Activated CD8-positive, alpha-beta T cell treated with anti-CD3 and anti-CD28 coated beads, Interleukin-2, amount 10 ng/mL, durations not matched to agents 7 days and 5 days (primary cell): ENCODE measurements around the gene ANKRD29. TPM values are rescaled to one million over a fixed set of nuclear protein-coding genes. Genes with fewer than 3 reads are reported as not detected.

Experiments used
- ATAC-seq: fragments of 150-1000 bp; cut with Tn5 transposase; one replicate; pipeline ENCODE4 v1.10.0; 2021; ENCODE audit warnings: moderate library complexity
- CTCF ChIA-PET: fragments of 350-600 bp; sonication (Branson Sonifier 250); formaldehyde crosslinking; loops from one replicate; lab custom pipeline; 2021; ENCODE audit warnings: antibody characterized with exemption; lab: Charles Lee
- POLR2A ChIA-PET: fragments of 350-600 bp; sonication (Branson Sonifier 250); formaldehyde crosslinking; loops from one replicate; lab custom pipeline; 2021; ENCODE audit warnings: antibody characterized with exemption; lab: Charles Lee
- DNase-seq: peaks from one replicate; pipeline ENCODE4 v3.0.0-alpha.2; 2020
- H3K27ac Mint-ChIP-seq: one replicate; pipeline ENCODE4 v1.8.0; 2021; ENCODE audit warnings: mild to moderate bottlenecking, mixed read lengths
- H3K27me3 Mint-ChIP-seq: one replicate; pipeline ENCODE4 v1.8.0; 2021; ENCODE audit warnings: low read depth, mixed read lengths
- H3K36me3 Mint-ChIP-seq: one replicate; pipeline ENCODE4 v1.8.0; 2021; ENCODE audit warnings: low read depth, mixed read lengths
- H3K4me1 Mint-ChIP-seq: one replicate; pipeline ENCODE4 v1.8.0; 2021; ENCODE audit warnings: low read depth, mixed read lengths
- H3K4me3 Mint-ChIP-seq: one replicate; pipeline ENCODE4 v1.8.0; 2021; ENCODE audit warnings: mild to moderate bottlenecking, mixed read lengths
- H3K9me3 Mint-ChIP-seq: one replicate; pipeline ENCODE4 v1.8.0; 2022; ENCODE audit warnings: mixed read lengths; ENCODE audit not compliant: insufficient read depth
- total RNA-seq, 2 experiments: library from RNA; stranded (reverse); gene quantifications; one replicate each; pipeline ENCODE4 v1.2.3, GENCODE V29; 2021

ANKRD29 gene
- total RNA-seq, 2 experiments from 2014 or later, result not detected

- POLR2A ChIA-PET, result no interaction called here
- ATAC-seq (no peak), DNase-seq (no peak)
- Mint-ChIP-seq H3K27ac (no peak overlapping the region), H3K4me1 (peaks cover 13% of the 10 kb centered on the region), H3K9me3 (no peaks in the 10 kb centered on the region), H3K4me3 (no peak overlapping the region), H3K36me3 (no peaks in the 10 kb centered on the region), H3K27me3 (peaks cover 49% of the 10 kb centered on the region)
- CTCF ChIA-PET, result no interaction called here
Observed at GRCh38 chr18:23658285-23658684, 4.4 kb downstream of the ANKRD29 start.

- POLR2A ChIA-PET, result no interaction called here
- Mint-ChIP-seq H3K36me3 (no peaks in the 10 kb centered on the region), H3K27ac (no peak overlapping the region), H3K4me3 (no peak overlapping the region), H3K9me3 (no peaks in the 10 kb centered on the region), H3K27me3 (peaks cover 36% of the 10 kb centered on the region), H3K4me1 (no peaks in the 10 kb centered on the region)
- CTCF ChIA-PET, result interaction anchor here (1.2 kb wide), 1 partner anchor 51 kb away, joined by 3 read pairs; no protein-coding TSS in a partner anchor
- no peak for ATAC-seq
- no peak for DNase-seq
Observed at GRCh38 chr18:23652232-23652631, 10.5 kb downstream of the ANKRD29 start.

GRCh38 chr18:23650968-23651927, 11.5 kb downstream of the ANKRD29 start:
- H3K36me3 Mint-ChIP-seq, result no peaks in the 10 kb centered on the region
- DNase-seq (no peak), ATAC-seq (no peak)
- H3K4me3 Mint-ChIP-seq, result no peak overlapping the region
- ChIA-PET POLR2A (no interaction called here), CTCF (interaction anchor here (0.9 to 1.2 kb wide), 2 partner anchors 37 to 52 kb away, joined by 3 read pairs; no protein-coding TSS in a partner anchor)
- H3K27ac Mint-ChIP-seq, result no peak overlapping the region
- H3K27me3 Mint-ChIP-seq, result peaks cover 32% of the 10 kb centered on the region
- H3K9me3 Mint-ChIP-seq, result no peaks in the 10 kb centered on the region
- no peaks in the 10 kb centered on the region for H3K4me1 Mint-ChIP-seq

- Mint-ChIP-seq H3K4me1 (no peaks in the 10 kb centered on the region), H3K4me3 (no peak overlapping the region), H3K9me3 (no peaks in the 10 kb centered on the region), H3K27ac (no peak overlapping the region), H3K36me3 (no peaks in the 10 kb centered on the region), H3K27me3 (peaks cover 40% of the 10 kb centered on the region)
- ChIA-PET POLR2A (no interaction called here), CTCF (no interaction called here)
- ATAC-seq (no peak), DNase-seq (no peak)
Observed at GRCh38 chr18:23648940-23649607, 13.6 kb downstream of the ANKRD29 start.

GRCh38 chr18:23648456-23648855, 14.3 kb downstream of the ANKRD29 start:
- no peak overlapping the region for H3K4me3 Mint-ChIP-seq
- no peak for DNase-seq
- H3K27ac Mint-ChIP-seq, result no peak overlapping the region
- H3K9me3 Mint-ChIP-seq, result no peaks in the 10 kb centered on the region
- ChIA-PET POLR2A (no interaction called here), CTCF (no interaction called here)
- H3K36me3 Mint-ChIP-seq, result no peaks in the 10 kb centered on the region
- ATAC-seq, result no peak
- peaks cover 42% of the 10 kb centered on the region for H3K27me3 Mint-ChIP-seq
- H3K4me1 Mint-ChIP-seq, result no peaks in the 10 kb centered on the region

- ATAC-seq (no peak), DNase-seq (no peak)
- Mint-ChIP-seq H3K27me3 (peaks cover 37% of the 10 kb centered on the region), H3K4me1 (no peaks in the 10 kb centered on the region), H3K36me3 (no peaks in the 10 kb centered on the region), H3K27ac (no peak overlapping the region), H3K4me3 (no peak overlapping the region), H3K9me3 (no peaks in the 10 kb centered on the region)
- CTCF ChIA-PET, result no interaction called here
- POLR2A ChIA-PET, result no interaction called here
Observed at GRCh38 chr18:23646282-23646681, 16.4 kb downstream of the ANKRD29 start.

GRCh38 chr18:23645568-23646175, 17.0 kb downstream of the ANKRD29 start:
- H3K9me3 Mint-ChIP-seq, result no peaks in the 10 kb centered on the region
- DNase-seq (no peak), ATAC-seq (no peak)

GRCh38 chr18:23643815-23644490, 18.8 kb downstream of the ANKRD29 start:
- H3K4me1 Mint-ChIP-seq, result no peaks in the 10 kb centered on the region
- POLR2A ChIA-PET, result no interaction called here
- no peaks in the 10 kb centered on the region for H3K9me3 Mint-ChIP-seq
- DNase-seq (no peak), ATAC-seq (no peak)
- H3K27me3 Mint-ChIP-seq, result peaks cover 30% of the 10 kb centered on the region
- CTCF ChIA-PET, result interaction anchor here (1.0 to 1.2 kb wide), 2 partner anchors 59 to 129 kb away, joined by 3 read pairs; no protein-coding TSS in a partner anchor
- no peaks in the 10 kb centered on the region for H3K36me3 Mint-ChIP-seq
- no peak overlapping the region for H3K27ac Mint-ChIP-seq
- no peak overlapping the region for H3K4me3 Mint-ChIP-seq

More at GRCh38 chr18:23645568-23646175, 17.0 kb downstream of the ANKRD29 start:
- CTCF ChIA-PET, result no interaction called here
- H3K4me1 Mint-ChIP-seq, result no peaks in the 10 kb centered on the region
- H3K27me3 Mint-ChIP-seq, result peaks cover 35% of the 10 kb centered on the region
- no peak overlapping the region for H3K4me3 Mint-ChIP-seq
- H3K27ac Mint-ChIP-seq, result no peak overlapping the region
- no peaks in the 10 kb centered on the region for H3K36me3 Mint-ChIP-seq
- POLR2A ChIA-PET, result no interaction called here

GRCh38 chr18:23641937-23642666, 20.6 kb downstream of the ANKRD29 start:
- CTCF ChIA-PET, result no interaction called here
- ATAC-seq (no peak), DNase-seq (no peak)
- H3K4me3 Mint-ChIP-seq, result no peak overlapping the region
- no peak overlapping the region for H3K27ac Mint-ChIP-seq
- POLR2A ChIA-PET, result no interaction called here
- peaks cover 28% of the 10 kb centered on the region for H3K27me3 Mint-ChIP-seq
- H3K4me1 Mint-ChIP-seq, result no peaks in the 10 kb centered on the region
- no peaks in the 10 kb centered on the region for H3K9me3 Mint-ChIP-seq
- H3K36me3 Mint-ChIP-seq, result no peaks in the 10 kb centered on the region

GRCh38 chr18:23641143-23641720, 21.5 kb downstream of the ANKRD29 start:
- ATAC-seq, result no peak
- H3K9me3 Mint-ChIP-seq, result no peaks in the 10 kb centered on the region
- no peak overlapping the region for H3K4me3 Mint-ChIP-seq
- POLR2A ChIA-PET, result no interaction called here
- no peaks in the 10 kb centered on the region for H3K36me3 Mint-ChIP-seq
- peaks cover 25% of the 10 kb centered on the region for H3K27me3 Mint-ChIP-seq
- H3K4me1 Mint-ChIP-seq, result no peaks in the 10 kb centered on the region
- DNase-seq, result no peak
- H3K27ac Mint-ChIP-seq, result no peak overlapping the region
- CTCF ChIA-PET, result interaction anchor here (0.9 kb wide), 1 partner anchor 19 kb away, joined by 4 read pairs; no protein-coding TSS in a partner anchor
